Measurements from ENCODE around the gene DUS1L.

DNA sequence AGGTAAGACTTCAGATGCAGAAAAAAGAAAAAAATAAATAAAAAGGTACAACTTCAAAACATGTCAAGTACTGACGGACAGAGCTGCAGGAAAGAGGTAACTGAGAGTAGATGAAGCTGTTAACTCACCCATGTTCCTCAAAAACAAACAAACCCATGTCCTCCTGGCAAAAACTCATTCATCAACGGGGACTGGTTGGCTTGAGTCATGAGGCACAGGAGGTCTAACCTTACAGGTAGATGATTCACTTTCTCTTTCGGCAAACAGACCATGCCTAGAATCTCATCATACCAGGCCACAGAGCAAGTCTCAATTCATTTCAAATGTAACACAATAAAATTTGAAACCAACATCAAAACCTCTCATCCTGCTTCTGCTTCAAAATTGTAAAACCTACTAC lies 44.7 kb upstream of the DUS1L start:
- TF ChIP-seq, protein P1, sequence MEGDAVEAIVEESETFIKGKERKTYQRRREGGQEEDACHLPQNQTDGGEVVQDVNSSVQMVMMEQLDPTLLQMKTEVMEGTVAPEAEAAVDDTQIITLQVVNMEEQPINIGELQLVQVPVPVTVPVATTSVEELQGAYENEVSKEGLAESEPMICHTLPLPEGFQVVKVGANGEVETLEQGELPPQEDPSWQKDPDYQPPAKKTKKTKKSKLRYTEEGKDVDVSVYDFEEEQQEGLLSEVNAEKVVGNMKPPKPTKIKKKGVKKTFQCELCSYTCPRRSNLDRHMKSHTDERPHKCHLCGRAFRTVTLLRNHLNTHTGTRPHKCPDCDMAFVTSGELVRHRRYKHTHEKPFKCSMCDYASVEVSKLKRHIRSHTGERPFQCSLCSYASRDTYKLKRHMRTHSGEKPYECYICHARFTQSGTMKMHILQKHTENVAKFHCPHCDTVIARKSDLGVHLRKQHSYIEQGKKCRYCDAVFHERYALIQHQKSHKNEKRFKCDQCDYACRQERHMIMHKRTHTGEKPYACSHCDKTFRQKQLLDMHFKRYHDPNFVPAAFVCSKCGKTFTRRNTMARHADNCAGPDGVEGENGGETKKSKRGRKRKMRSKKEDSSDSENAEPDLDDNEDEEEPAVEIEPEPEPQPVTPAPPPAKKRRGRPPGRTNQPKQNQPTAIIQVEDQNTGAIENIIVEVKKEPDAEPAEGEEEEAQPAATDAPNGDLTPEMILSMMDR (IDR thresholded peaks at IDR 0.05), result no peak
- TF ChIP-seq POLR2A (IDR thresholded peaks at IDR 0.05), result no peak
- peak in 1 of 2 donors; percentile 46 for TF ChIP-seq POLR2AphosphoS5 (IDR thresholded peaks at IDR 0.05; ENCODE audit: insufficient read depth in 1 of 2, low read depth in 1 of 2)
